ENCODE measurements around the gene C5orf15.

The C5orf15 gene

DNA sequence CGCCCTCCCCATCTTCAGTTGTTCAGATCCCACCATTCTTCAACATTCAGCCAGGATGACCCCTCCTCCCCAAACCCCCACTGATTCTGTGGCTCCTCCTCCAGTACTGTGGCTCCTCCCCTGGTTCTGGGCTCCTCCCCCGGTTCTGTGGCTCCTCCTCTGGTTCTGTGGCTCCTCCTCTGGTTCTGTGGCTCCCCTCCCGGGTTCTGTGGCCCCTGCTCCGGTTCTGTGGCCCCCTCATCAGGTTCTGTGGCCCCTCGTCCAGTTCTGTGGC lies 32.8 kb downstream of the C5orf15 start:
- Histone ChIP-seq H3K36me3 (replicated peaks; ENCODE audit: low read depth, low read length) (no peaks in the 10 kb centered on the region), H2AFZ (ENCODE audit: low read depth, low read length) (no peak overlapping the region), H3K9ac (ENCODE audit: low read length) (no peak overlapping the region), H3K27me3 (ENCODE audit: low read depth, low read length) (no peaks in the 10 kb centered on the region), H3K4me3 (ENCODE audit: low read length) (no peak overlapping the region), H3K4me1 (ENCODE audit: low read length) (peaks cover 37% of the 10 kb centered on the region), H3K79me2 (ENCODE audit: low read length) (no peaks in the 10 kb centered on the region), H3K4me2 (ENCODE audit: low read length) (no peak overlapping the region; the same call in 1 of the 2 replicates), H3K9me3 (ENCODE audit: insufficient read depth, low read length) (no peaks in the 10 kb centered on the region), H4K20me1 (ENCODE audit: insufficient read depth, low read length) (no peaks in the 10 kb centered on the region), H3K27ac (ENCODE audit: low read length) (no peak overlapping the region)
- TF ChIP-seq, protein P1, sequence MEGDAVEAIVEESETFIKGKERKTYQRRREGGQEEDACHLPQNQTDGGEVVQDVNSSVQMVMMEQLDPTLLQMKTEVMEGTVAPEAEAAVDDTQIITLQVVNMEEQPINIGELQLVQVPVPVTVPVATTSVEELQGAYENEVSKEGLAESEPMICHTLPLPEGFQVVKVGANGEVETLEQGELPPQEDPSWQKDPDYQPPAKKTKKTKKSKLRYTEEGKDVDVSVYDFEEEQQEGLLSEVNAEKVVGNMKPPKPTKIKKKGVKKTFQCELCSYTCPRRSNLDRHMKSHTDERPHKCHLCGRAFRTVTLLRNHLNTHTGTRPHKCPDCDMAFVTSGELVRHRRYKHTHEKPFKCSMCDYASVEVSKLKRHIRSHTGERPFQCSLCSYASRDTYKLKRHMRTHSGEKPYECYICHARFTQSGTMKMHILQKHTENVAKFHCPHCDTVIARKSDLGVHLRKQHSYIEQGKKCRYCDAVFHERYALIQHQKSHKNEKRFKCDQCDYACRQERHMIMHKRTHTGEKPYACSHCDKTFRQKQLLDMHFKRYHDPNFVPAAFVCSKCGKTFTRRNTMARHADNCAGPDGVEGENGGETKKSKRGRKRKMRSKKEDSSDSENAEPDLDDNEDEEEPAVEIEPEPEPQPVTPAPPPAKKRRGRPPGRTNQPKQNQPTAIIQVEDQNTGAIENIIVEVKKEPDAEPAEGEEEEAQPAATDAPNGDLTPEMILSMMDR (IDR thresholded peaks at IDR 0.05; ENCODE audit: low read depth, low read length) = no peak
- TF ChIP-seq EZH2phosphoT487 (IDR thresholded peaks at IDR 0.05; ENCODE audit: low read depth) = no peak

DNA sequence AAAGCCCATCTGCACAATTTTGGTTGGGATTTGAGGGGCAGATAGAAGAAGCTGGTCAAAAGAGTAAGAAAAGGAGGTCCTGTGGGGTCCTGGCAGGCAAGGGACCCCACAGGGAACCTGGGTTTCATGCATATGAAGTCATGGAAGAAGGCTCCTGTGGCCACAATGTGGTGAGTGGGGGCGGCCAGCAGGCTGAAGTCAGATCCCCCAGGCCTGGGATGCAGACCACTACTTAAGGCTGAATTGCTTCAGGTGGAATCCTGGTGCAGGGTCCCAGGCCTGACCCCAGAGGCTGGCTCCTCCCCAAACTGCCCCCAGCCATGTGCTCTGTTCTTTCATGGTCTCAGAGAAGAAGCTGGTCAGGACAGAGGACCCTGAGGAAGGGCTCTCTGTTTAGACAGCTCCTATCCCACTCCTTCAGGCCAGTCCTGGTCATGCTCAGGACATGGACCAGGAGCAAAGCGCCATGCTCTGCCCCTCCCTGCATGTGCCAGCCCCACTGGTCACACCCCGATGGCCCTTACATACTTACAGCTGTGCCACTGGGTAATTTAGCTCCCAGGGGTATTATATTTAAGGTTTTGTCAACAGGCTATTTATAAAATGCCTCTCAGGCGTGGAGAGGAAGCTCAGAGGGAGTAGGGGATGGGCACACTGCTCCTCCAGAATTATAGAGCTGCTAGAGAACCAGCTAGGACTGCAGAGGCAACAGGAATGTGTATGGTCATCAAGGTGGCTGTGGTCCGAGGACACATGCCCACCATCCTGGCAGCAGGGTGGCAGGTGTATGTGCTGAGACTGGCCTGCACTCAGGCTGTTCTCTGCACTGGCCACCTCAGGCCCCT lies 33.4 kb downstream of the C5orf15 start:
- H4K20me1 ChIP-seq (ENCODE audit: insufficient read depth, low read length) = no peaks in the 10 kb centered on the region
- no peak overlapping the region for H2AFZ ChIP-seq (ENCODE audit: low read depth, low read length)
- TF ChIP-seq, protein P1 (IDR thresholded peaks at IDR 0.05; ENCODE audit: low read depth, low read length) = no peak
- no peak for TF ChIP-seq EZH2phosphoT487 (IDR thresholded peaks at IDR 0.05; ENCODE audit: low read depth)
- H3K27me3 ChIP-seq (ENCODE audit: low read depth, low read length) = no peaks in the 10 kb centered on the region
- no peak overlapping the region for H3K27ac ChIP-seq (ENCODE audit: low read length)
- no peaks in the 10 kb centered on the region for H3K79me2 ChIP-seq (ENCODE audit: low read length)
- H3K4me1 ChIP-seq (ENCODE audit: low read length) = peaks cover 43% of the 10 kb centered on the region
- H3K4me3 ChIP-seq (ENCODE audit: low read length) = no peak overlapping the region
- no peak overlapping the region for H3K9ac ChIP-seq (ENCODE audit: low read length)
- no peaks in the 10 kb centered on the region for H3K36me3 ChIP-seq (replicated peaks; ENCODE audit: low read depth, low read length)
- H3K4me2 ChIP-seq (ENCODE audit: low read length) = no peak overlapping the region; the same call in 1 of the 2 replicates
- H3K9me3 ChIP-seq (ENCODE audit: insufficient read depth, low read length) = no peaks in the 10 kb centered on the region

DNA sequence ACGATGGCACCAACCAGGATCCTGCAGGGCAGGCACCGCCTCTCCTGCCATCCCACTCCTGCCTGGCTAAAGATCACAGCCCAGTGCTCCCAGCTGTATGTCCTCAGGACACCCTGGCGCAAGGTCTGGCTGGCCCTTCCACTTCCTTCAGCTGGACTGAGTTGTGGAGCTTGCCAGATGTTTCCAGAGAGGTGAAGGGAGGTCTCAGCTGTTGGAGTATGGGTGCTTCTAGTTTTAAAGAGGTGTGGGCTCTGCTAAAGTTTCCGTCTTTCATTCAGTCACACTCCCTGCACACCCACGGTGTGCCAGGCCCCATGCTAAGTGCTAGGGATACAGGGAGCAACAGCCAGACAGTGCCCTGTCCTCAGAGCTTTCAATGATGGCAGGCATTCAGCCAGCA lies 34.1 kb downstream of the C5orf15 start:
- H2AFZ ChIP-seq (ENCODE audit: low read depth, low read length) = no peak overlapping the region
- no peaks in the 10 kb centered on the region for H3K79me2 ChIP-seq (ENCODE audit: low read length)
- no peaks in the 10 kb centered on the region for H3K9me3 ChIP-seq (ENCODE audit: insufficient read depth, low read length)
- peaks cover 44% of the 10 kb centered on the region for H3K4me1 ChIP-seq (ENCODE audit: low read length)
- TF ChIP-seq, protein P1 (IDR thresholded peaks at IDR 0.05; ENCODE audit: low read depth, low read length) = no peak
- no peak for TF ChIP-seq EZH2phosphoT487 (IDR thresholded peaks at IDR 0.05; ENCODE audit: low read depth)
- H3K36me3 ChIP-seq (replicated peaks; ENCODE audit: low read depth, low read length) = no peaks in the 10 kb centered on the region
- H3K27ac ChIP-seq (ENCODE audit: low read length) = no peak overlapping the region
- no peaks in the 10 kb centered on the region for H4K20me1 ChIP-seq (ENCODE audit: insufficient read depth, low read length)
- no peak overlapping the region for H3K9ac ChIP-seq (ENCODE audit: low read length)
- no peaks in the 10 kb centered on the region for H3K27me3 ChIP-seq (ENCODE audit: low read depth, low read length)
- no peak overlapping the region for H3K4me3 ChIP-seq (ENCODE audit: low read length)
- H3K4me2 ChIP-seq (ENCODE audit: low read length) = no peak overlapping the region

DNA sequence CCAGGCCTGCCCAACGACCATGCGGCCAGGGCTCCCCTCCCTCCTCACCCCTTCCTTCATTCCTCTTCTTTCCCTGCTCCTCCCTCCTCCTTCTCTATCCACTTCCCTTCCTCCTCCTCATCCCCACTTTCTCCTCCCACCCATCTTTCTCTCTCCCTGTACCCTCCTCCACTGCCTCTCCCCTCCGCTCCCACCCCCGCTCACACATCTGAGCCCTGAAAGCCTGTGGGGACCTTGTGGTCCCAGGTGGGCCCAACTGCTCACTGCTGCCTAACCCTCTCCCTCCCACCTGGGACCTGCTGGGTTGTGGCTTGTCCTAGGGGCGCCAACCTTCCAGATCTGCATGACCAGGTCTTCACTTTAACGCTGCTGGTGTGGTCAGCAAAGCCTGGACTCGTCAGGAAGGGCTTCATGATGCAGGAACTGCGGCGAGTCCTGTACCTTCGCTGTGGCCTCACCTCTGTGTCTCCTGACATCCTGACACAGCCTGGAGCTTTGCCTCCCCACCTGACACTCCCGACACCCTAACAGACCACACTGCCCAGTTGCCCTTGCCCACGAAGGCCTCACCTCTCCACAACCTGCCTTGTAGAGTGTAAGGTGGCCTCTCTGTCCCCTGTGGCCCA lies 34.6 kb downstream of the C5orf15 start:
- Histone ChIP-seq H3K79me2 (ENCODE audit: low read length) (no peaks in the 10 kb centered on the region), H3K27me3 (ENCODE audit: low read depth, low read length) (no peaks in the 10 kb centered on the region), H3K9ac (ENCODE audit: low read length) (no peak overlapping the region), H3K4me3 (ENCODE audit: low read length) (no peak overlapping the region), H3K4me2 (ENCODE audit: low read length) (no peak overlapping the region), H3K27ac (ENCODE audit: low read length) (no peak overlapping the region), H2AFZ (ENCODE audit: low read depth, low read length) (no peak overlapping the region), H3K36me3 (replicated peaks; ENCODE audit: low read depth, low read length) (no peaks in the 10 kb centered on the region), H4K20me1 (ENCODE audit: insufficient read depth, low read length) (no peaks in the 10 kb centered on the region), H3K4me1 (ENCODE audit: low read length) (peaks cover 44% of the 10 kb centered on the region), H3K9me3 (ENCODE audit: insufficient read depth, low read length) (no peaks in the 10 kb centered on the region)
- TF ChIP-seq EZH2phosphoT487 (IDR thresholded peaks at IDR 0.05; ENCODE audit: low read depth) = no peak
- TF ChIP-seq, protein P1 (IDR thresholded peaks at IDR 0.05; ENCODE audit: low read depth, low read length) = no peak
